ENCODE results near the gene NUBPL.

- TF ChIP-seq POLR2A (IDR thresholded peaks at IDR 0.05; ENCODE audit: low read length), result no peak
- no peak for TF ChIP-seq GATA1 (IDR thresholded peaks at IDR 0.05; ENCODE audit: low read depth, low read length)
Measured at GRCh38 chr14:31893221-31893757, 332.1 kb downstream of the NUBPL start.
